SK-N-SH (cell line): Measurements from ENCODE around the gene BTBD9. TPM values are rescaled to one million over a fixed set of nuclear protein-coding genes. Genes with fewer than 3 reads are reported as not detected.

ENCODE experiments used
- CTCF ChIA-PET: fragments of 300-600, 350-600 bp; formaldehyde crosslinking; extraction: SDS; loops from one replicate; lab custom pipeline; 2021; lab: Yijun Ruan, JAX
- POLR2A ChIA-PET: fragments of 350-600 bp; sonication (Branson Sonifier 250); formaldehyde crosslinking; extraction: SDS; loops from one replicate; lab custom pipeline; 2020; ENCODE audit warnings: antibody characterized with exemption, inconsistent platforms; lab: Yijun Ruan, JAX
- DNase-seq: peaks from one replicate; pipeline ENCODE4 v3.0.0; 2012
- H2AFZ ChIP-seq: fragments of 200-600 bp; sonication (generic); 2 replicates; pipeline ENCODE4 v1.8.1; 2016; ENCODE audit warnings: antibody characterized with exemption, mild to moderate bottlenecking, low read depth
- H3F3A ChIP-seq: fragments of 200-600 bp; sonication (generic); replicated peaks from 2 replicates; pipeline ENCODE3; 2016; ENCODE audit warnings: antibody characterized with exemption, mild to moderate bottlenecking; ENCODE audit not compliant: insufficient read depth
- H3K27ac ChIP-seq, 2 experiments: fragments of 200-500 bp in 1 of 2; fragments of 200-600 bp in 1 of 2; sonication (Bioruptor generic) in 1 of 2; sonication (generic), shearing (Covaris generic) in 1 of 2; 2 replicates each; pipeline versions ENCODE4 v1.5.1 to v1.6.1; 2014 to 2016; ENCODE audit warnings: low read depth in 2 of 2, inconsistent platforms in 1 of 2, low read length in 1 of 2, mild to moderate bottlenecking in 1 of 2, mixed read lengths in 1 of 2
- H3K27me3 ChIP-seq: fragments of 200-600 bp; sonication (generic), shearing (Covaris generic); 2 replicates; pipeline ENCODE4 v1.6.1; 2016; ENCODE audit warnings: mixed run types; ENCODE audit not compliant: insufficient read depth
- H3K36me3 ChIP-seq, 2 experiments: fragments of 200-500 bp in 1 of 2; fragments of 200-600 bp in 1 of 2; sonication (Bioruptor generic) in 1 of 2; sonication (generic) in 1 of 2; replicated peaks in 1 of 2; 2 replicates each; pipeline versions ENCODE3 to v1.5.1; 2014 to 2016; ENCODE audit warnings: low read length in 1 of 2, mild to moderate bottlenecking in 1 of 2; ENCODE audit not compliant: insufficient read depth in 2 of 2, control insufficient read depth in 1 of 2
- H3K4me1 ChIP-seq, 2 experiments: fragments of 200-500 bp in 1 of 2; fragments of 200-600 bp in 1 of 2; sonication (Bioruptor generic) in 1 of 2; sonication (generic), shearing (Covaris generic) in 1 of 2; 2 replicates each; pipeline versions ENCODE4 v1.5.1 to v1.6.1; 2014 to 2016; ENCODE audit warnings: low read depth in 1 of 2, low read length in 1 of 2, mixed run types in 1 of 2; ENCODE audit not compliant: insufficient read depth in 2 of 2, control insufficient read depth in 1 of 2
- H3K4me2 ChIP-seq: fragments of 200-600 bp; sonication (generic), shearing (Covaris generic); 2 replicates; pipeline ENCODE4 v1.6.1; 2017; ENCODE audit warnings: mixed run types
- H3K4me3 ChIP-seq, 2 experiments: fragments of 200-500 bp in 1 of 2; fragments of 200-600 bp in 1 of 2; sonication (Bioruptor generic) in 1 of 2; sonication (generic), shearing (Covaris generic) in 1 of 2; 2 replicates each; pipeline versions ENCODE4 v1.5.1 to v1.8.1; 2014 to 2016; ENCODE audit warnings: low read depth in 2 of 2, inconsistent platforms in 1 of 2, low read length in 1 of 2, mild to moderate bottlenecking in 1 of 2, mixed read lengths in 1 of 2, moderate library complexity in 1 of 2
- H3K79me2 ChIP-seq: fragments of 200-600 bp; sonication (generic); 2 replicates; pipeline ENCODE4 v1.8.1; 2017; ENCODE audit warnings: mild to moderate bottlenecking; ENCODE audit not compliant: insufficient read depth
- H3K9ac ChIP-seq: fragments of 200-600 bp; sonication (generic); 2 replicates; pipeline ENCODE4 v1.6.1; 2017; ENCODE audit warnings: mixed run types
- H3K9me2 ChIP-seq: fragments of 200-600 bp; sonication (generic); 2 replicates; pipeline ENCODE4 v1.6.1; 2017; ENCODE audit warnings: mixed run types
- H3K9me3 ChIP-seq: fragments of 200-600 bp; sonication (generic); 2 replicates; pipeline ENCODE4 v1.6.1; 2017; ENCODE audit warnings: mixed run types, mild to moderate bottlenecking, moderate library complexity
- H4K20me1 ChIP-seq: fragments of 200-600 bp; sonication (generic); 2 replicates; pipeline ENCODE4 v1.6.1; 2017; ENCODE audit warnings: mild to moderate bottlenecking, mixed run types; ENCODE audit not compliant: insufficient read depth
- CHD2 ChIP-seq: fragments of 150-350 bp; IDR thresholded peaks from 2 replicates; pipeline ENCODE4 v1.6.1; 2018; ENCODE audit warnings: low read length; ENCODE audit not compliant: partially characterized antibody
- EP300 ChIP-seq, 2 experiments: IDR thresholded peaks; 2 replicates each; pipeline versions ENCODE4 v1.4.0 to v1.6.1; 2012; ENCODE audit warnings: borderline replicate concordance in 1 of 2, low read depth in 1 of 2, low read length in 1 of 2
- FOSL2 ChIP-seq: IDR thresholded peaks from 2 replicates; pipeline ENCODE4 v1.4.0; 2012; ENCODE audit warnings: low read depth, mild to moderate bottlenecking, moderate library complexity, borderline replicate concordance
- FOXJ3 ChIP-seq: sonication (generic); formaldehyde crosslinking; IDR thresholded peaks from 2 replicates; pipeline ENCODE4 v1.5.1; 2020; ENCODE audit warnings: mild to moderate bottlenecking, missing genetic modification reagents
- GABPA ChIP-seq: IDR thresholded peaks from 2 replicates; pipeline ENCODE4 v1.4.0; 2012; ENCODE audit warnings: low read depth, mild to moderate bottlenecking
- GATA2 ChIP-seq: sonication (generic); formaldehyde crosslinking; IDR thresholded peaks from 2 replicates; pipeline ENCODE4 v1.5.0; 2020; ENCODE audit warnings: mild to moderate bottlenecking, missing genetic modification reagents
- IRF3 ChIP-seq: fragments of 150-350 bp; IDR thresholded peaks from 2 replicates; pipeline ENCODE4 v1.6.1; 2016; ENCODE audit warnings: mild to moderate bottlenecking, low read depth, low read length
- MAX ChIP-seq: IDR thresholded peaks from 2 replicates; pipeline ENCODE4 v1.4.0; 2012; ENCODE audit warnings: low read depth
- NFIC ChIP-seq: IDR thresholded peaks from 2 replicates; pipeline ENCODE4 v1.4.0; 2012; ENCODE audit warnings: borderline replicate concordance
- NRF1 ChIP-seq: IDR thresholded peaks from 2 replicates; pipeline ENCODE4 v1.6.1; 2012; ENCODE audit warnings: low read depth, mild to moderate bottlenecking, low read length
- TAF1 ChIP-seq: IDR thresholded peaks from 2 replicates; pipeline ENCODE4 v1.6.1; 2012; ENCODE audit warnings: low read depth, mild to moderate bottlenecking, low read length, moderate library complexity, borderline replicate concordance
- TCF12 ChIP-seq: IDR thresholded peaks from 2 replicates; pipeline ENCODE4 v1.4.0; 2012
- TEAD4 ChIP-seq: IDR thresholded peaks from 2 replicates; pipeline ENCODE4 v1.4.0; 2012; ENCODE audit warnings: mild to moderate bottlenecking, borderline replicate concordance; ENCODE audit not compliant: insufficient read depth
- YY1 ChIP-seq: IDR thresholded peaks from 2 replicates; pipeline ENCODE4 v1.4.0; 2012; ENCODE audit warnings: low read depth, mild to moderate bottlenecking
- ZBTB33 ChIP-seq: IDR thresholded peaks from 2 replicates; pipeline ENCODE4 v1.4.0; 2012; ENCODE audit warnings: low read depth, borderline replicate concordance
- WGBS: methylation state at CpG from one replicate; pipeline ENCODE4 v1.1.6; 2017; ENCODE audit warnings: low lambda C conversion rate; 5-methylcytosine and 5-hydroxymethylcytosine counted together
- polyA plus RNA-seq, 3 experiments: library from polyadenylated mRNA; depleted of rRNA; stranded (reverse); fragments of >200 nt; gene quantifications; 2 replicates each; pipeline ENCODE4 v1.2.3, GENCODE V29; 2012
- TF ChIP-seq, protein P1 (sequence below): fragments of 200-600 bp; sonication (generic); IDR thresholded peaks from 2 replicates; pipeline ENCODE4 v1.6.1; 2017; ENCODE audit warnings: antibody characterized with exemption, mild to moderate bottlenecking, moderate library complexity

BTBD9 gene
- polyA plus RNA-seq, 1 of the 3 experiments (the other 2 are of a cell fraction), result 2.2 TPM

DNA sequence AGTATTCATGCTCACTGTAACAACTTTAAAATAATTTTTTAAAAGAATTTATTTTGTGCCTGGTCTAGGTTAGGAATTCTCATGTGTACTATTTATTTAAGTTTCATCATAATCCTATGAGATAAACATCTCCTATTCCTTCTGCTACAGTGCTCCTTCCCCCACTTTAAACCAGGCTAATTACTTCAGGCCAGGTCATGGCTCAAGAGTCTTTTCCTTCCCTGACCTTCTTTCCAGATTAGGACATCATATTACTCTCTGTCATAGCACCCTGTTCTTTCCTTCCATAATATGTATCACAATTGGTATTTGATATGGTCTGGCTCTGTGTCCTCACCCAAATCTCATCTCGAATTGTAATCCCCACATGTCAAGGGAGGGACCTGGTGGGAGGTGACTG lies 239.0 kb downstream of the BTBD9 start:
- 67% methylated on average over 1 of the region's 1 CpG for WGBS
- no peaks in the 10 kb centered on the region for H3F3A ChIP-seq
- no peaks in the 10 kb centered on the region for H3K36me3 ChIP-seq
- H3K9me3 ChIP-seq, result no peaks in the 10 kb centered on the region
- H4K20me1 ChIP-seq, result no peaks in the 10 kb centered on the region
- no peaks in the 10 kb centered on the region for H3K9me2 ChIP-seq
- H3K27ac ChIP-seq, result no peak overlapping the region
- ChIA-PET CTCF (no interaction called here), POLR2A (no interaction called here)
- no peak for DNase-seq
- no peak overlapping the region for H3K4me3 ChIP-seq
- H3K9ac ChIP-seq, result no peak overlapping the region
- no peak overlapping the region for H3K4me2 ChIP-seq
- no peaks in the 10 kb centered on the region for H3K27me3 ChIP-seq
- H3K4me1 ChIP-seq, result peaks cover 0 to 12% of the 10 kb centered on the region in 2 experiments; a peak in 2 of 4 replicates
- no peak overlapping the region for H2AFZ ChIP-seq
- H3K79me2 ChIP-seq, result no peaks in the 10 kb centered on the region
- no peak for TF ChIP-seq FOXJ3
- TF ChIP-seq FOSL2, result no peak
- TF ChIP-seq TCF12, result no peak
- no peak for TF ChIP-seq CHD2
- TF ChIP-seq ZBTB33, result no peak
- no peak for TF ChIP-seq TEAD4
- no peak for TF ChIP-seq EP300 (IDR thresholded peaks at IDR 0.05; ENCODE audit: borderline replicate concordance in 1 of 2, low read depth in 1 of 2, low read length in 1 of 2)
- no peak for TF ChIP-seq NRF1
- TF ChIP-seq GABPA, result no peak
- TF ChIP-seq TAF1, result no peak
- TF ChIP-seq, protein P1, sequence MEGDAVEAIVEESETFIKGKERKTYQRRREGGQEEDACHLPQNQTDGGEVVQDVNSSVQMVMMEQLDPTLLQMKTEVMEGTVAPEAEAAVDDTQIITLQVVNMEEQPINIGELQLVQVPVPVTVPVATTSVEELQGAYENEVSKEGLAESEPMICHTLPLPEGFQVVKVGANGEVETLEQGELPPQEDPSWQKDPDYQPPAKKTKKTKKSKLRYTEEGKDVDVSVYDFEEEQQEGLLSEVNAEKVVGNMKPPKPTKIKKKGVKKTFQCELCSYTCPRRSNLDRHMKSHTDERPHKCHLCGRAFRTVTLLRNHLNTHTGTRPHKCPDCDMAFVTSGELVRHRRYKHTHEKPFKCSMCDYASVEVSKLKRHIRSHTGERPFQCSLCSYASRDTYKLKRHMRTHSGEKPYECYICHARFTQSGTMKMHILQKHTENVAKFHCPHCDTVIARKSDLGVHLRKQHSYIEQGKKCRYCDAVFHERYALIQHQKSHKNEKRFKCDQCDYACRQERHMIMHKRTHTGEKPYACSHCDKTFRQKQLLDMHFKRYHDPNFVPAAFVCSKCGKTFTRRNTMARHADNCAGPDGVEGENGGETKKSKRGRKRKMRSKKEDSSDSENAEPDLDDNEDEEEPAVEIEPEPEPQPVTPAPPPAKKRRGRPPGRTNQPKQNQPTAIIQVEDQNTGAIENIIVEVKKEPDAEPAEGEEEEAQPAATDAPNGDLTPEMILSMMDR, result no peak
- TF ChIP-seq YY1, result no peak
- no peak for TF ChIP-seq GATA2 (CRISPR knock-in tag)
- TF ChIP-seq IRF3, result no peak
- no peak for TF ChIP-seq NFIC
- TF ChIP-seq MAX, result no peak
- TF ChIP-seq, all 33 proteins: peak for 0
